ENCODE results near the gene TIMD4. TPM values are rescaled to one million over a fixed set of nuclear protein-coding genes. Genes with fewer than 3 reads are reported as not detected.
"Not testable (repeated sequence)": the region's sequence is repeated elsewhere in the genome, so short reads cannot be mapped to it uniquely, and the experiment has no call there.

TIMD4 gene
- total RNA-seq, 4 donors from 2014 or later, result 1.0 TPM; not detected in 3

GRCh38 chr5:156951359-156951758 lies 11.7 kb downstream of the TIMD4 start:
- TF ChIP-seq CTCF (IDR thresholded peaks at IDR 0.05) (no peak), POLR2A (IDR thresholded peaks at IDR 0.05) (no peak)
- Histone ChIP-seq H3K4me1 (no peaks in the 10 kb centered on the region), H3K9me3 (no peaks in the 10 kb centered on the region), H3K27ac (no peak overlapping the region), H3K27me3 (no peaks in the 10 kb centered on the region), H3K36me3 (no peaks in the 10 kb centered on the region), H3K4me3 (no peak overlapping the region)
- intact Hi-C loops (cut with DNase I; ENCODE audit: low total_unique reads), result no loop called here
- no peak for DNase-seq

- Histone ChIP-seq H3K36me3 (no peaks in the 10 kb centered on the region), H3K9me3 (no peaks in the 10 kb centered on the region), H3K27ac (no peak overlapping the region), H3K4me3 (no peak overlapping the region), H3K4me1 (no peaks in the 10 kb centered on the region), H3K27me3 (no peaks in the 10 kb centered on the region)
- TF ChIP-seq CTCF (IDR thresholded peaks at IDR 0.05) (no peak), POLR2A (IDR thresholded peaks at IDR 0.05) (no peak)
- DNase-seq, result no peak
- intact Hi-C loops (cut with DNase I; ENCODE audit: low total_unique reads), result no loop called here
Observed at GRCh38 chr5:156950716-156951115, 12.3 kb downstream of the TIMD4 start.

GRCh38 chr5:156949424-156949823 lies 13.6 kb downstream of the TIMD4 start:
- Histone ChIP-seq H3K27ac (no peak overlapping the region), H3K36me3 (no peaks in the 10 kb centered on the region), H3K4me1 (no peaks in the 10 kb centered on the region), H3K27me3 (no peaks in the 10 kb centered on the region), H3K4me3 (no peak overlapping the region), H3K9me3 (no peaks in the 10 kb centered on the region)
- no peak for TF ChIP-seq POLR2A (IDR thresholded peaks at IDR 0.05)
- intact Hi-C loops (cut with DNase I; ENCODE audit: low total_unique reads), result no loop called here
- no peak for DNase-seq

- Histone ChIP-seq H3K27ac (no peak overlapping the region), H3K4me1 (no peaks in the 10 kb centered on the region), H3K36me3 (no peaks in the 10 kb centered on the region), H3K4me3 (no peak overlapping the region), H3K27me3 (no peaks in the 10 kb centered on the region), H3K9me3 (no peaks in the 10 kb centered on the region)
- intact Hi-C loops (cut with DNase I; ENCODE audit: low total_unique reads), result no loop called here
- no peak for TF ChIP-seq CTCF (IDR thresholded peaks at IDR 0.05)
- TF ChIP-seq POLR2A (IDR thresholded peaks at IDR 0.05), result no peak
- DNase-seq, result no peak
Observed at GRCh38 chr5:156947925-156948324, 15.1 kb downstream of the TIMD4 start.

- TF ChIP-seq POLR2A (IDR thresholded peaks at IDR 0.05) (no peak), CTCF (IDR thresholded peaks at IDR 0.05) (no peak)
- H3K36me3 ChIP-seq, result no peaks in the 10 kb centered on the region
- no peaks in the 10 kb centered on the region for H3K27me3 ChIP-seq
- intact Hi-C loops (cut with DNase I; ENCODE audit: low total_unique reads), result no loop called here
- no peak overlapping the region for H3K4me3 ChIP-seq
- DNase-seq, result no peak
- no peaks in the 10 kb centered on the region for H3K4me1 ChIP-seq
- no peaks in the 10 kb centered on the region for H3K9me3 ChIP-seq
- no peak overlapping the region for H3K27ac ChIP-seq
Observed at GRCh38 chr5:156942064-156942463, 21.0 kb downstream of the TIMD4 start.

GRCh38 chr5:156940462-156940861 lies 22.6 kb downstream of the TIMD4 start:
- H3K4me3 ChIP-seq; DNase-seq; H3K36me3 ChIP-seq; H3K4me1 ChIP-seq; H3K27me3 ChIP-seq; H3K9me3 ChIP-seq; H3K27ac ChIP-seq; intact Hi-C loops (cut with DNase I; ENCODE audit: low total_unique reads): not testable (repeated sequence)
